Stimulated activated CD4-positive, alpha-beta T cell treated with anti-CD3 and anti-CD28 coated beads, Interleukin-12 subunit alpha, Interleukin-12 subunit beta, amount 100 ng/mL, for 48 hours (primary cell): Measurements from ENCODE around the gene TAGLN.
"Not testable (repeated sequence)": the region's sequence is repeated elsewhere in the genome, so short reads cannot be mapped to it uniquely, and the experiment has no call there.

Experiments
- DNase-seq, 3 donors: peaks; one replicate each; pipeline ENCODE4 v3.0.0-alpha.2; 2020; ENCODE audit warnings: low read depth in 2 of 3, low spot score in 1 of 3

TAGLN gene

DNA sequence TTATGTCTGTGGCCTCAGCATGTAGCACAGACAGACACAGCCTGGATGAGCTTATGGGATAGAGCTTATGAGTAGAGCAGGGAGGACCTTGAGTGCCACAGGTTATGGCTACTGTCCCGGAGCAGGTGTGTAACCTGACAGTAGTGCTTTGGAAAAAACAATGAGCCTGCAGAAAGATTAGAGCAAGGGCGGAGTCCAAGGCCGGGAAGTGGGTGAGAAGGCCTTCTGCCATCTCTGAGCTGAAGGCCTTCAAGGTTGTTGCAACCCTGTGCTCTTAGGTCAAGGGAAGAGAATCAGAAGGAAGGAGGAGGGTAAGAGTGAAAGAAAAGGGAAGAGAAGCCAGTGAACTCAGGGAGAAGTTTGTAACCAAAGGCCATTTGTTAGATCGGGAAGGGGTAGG is 3.9 kb upstream of the TAGLN start:
- no peak for DNase-seq

DNA sequence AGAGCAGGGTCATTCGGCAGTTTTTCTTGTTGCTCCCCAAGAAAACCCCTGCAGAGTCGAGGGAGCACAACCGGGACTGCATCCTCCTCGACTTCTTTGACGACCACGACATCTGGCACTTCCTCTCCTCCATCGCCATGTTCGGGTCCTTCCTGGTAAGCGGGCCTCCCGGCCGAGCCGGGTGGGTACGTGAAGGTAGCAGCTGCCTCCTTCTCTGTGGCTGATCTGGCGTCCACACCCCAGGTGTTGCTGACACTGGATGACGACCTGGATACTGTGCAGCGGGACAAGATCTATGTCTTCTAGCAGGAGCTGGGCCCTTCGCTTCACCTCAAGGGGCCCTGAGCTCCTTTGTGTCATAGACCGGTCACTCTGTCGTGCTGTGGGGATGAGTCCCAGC is 3.4 kb upstream of the TAGLN start:
- DNase-seq = no peak

DNA sequence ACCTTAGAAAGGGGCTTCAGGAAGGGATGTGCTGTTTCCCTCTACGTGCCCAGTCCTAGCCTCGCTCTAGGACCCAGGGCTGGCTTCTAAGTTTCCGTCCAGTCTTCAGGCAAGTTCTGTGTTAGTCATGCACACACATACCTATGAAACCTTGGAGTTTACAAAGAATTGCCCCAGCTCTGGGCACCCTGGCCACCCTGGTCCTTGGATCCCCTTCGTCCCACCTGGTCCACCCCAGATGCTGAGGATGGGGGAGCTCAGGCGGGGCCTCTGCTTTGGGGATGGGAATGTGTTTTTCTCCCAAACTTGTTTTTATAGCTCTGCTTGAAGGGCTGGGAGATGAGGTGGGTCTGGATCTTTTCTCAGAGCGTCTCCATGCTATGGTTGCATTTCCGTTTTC is 2.2 kb upstream of the TAGLN start:
- no peak for DNase-seq

DNA sequence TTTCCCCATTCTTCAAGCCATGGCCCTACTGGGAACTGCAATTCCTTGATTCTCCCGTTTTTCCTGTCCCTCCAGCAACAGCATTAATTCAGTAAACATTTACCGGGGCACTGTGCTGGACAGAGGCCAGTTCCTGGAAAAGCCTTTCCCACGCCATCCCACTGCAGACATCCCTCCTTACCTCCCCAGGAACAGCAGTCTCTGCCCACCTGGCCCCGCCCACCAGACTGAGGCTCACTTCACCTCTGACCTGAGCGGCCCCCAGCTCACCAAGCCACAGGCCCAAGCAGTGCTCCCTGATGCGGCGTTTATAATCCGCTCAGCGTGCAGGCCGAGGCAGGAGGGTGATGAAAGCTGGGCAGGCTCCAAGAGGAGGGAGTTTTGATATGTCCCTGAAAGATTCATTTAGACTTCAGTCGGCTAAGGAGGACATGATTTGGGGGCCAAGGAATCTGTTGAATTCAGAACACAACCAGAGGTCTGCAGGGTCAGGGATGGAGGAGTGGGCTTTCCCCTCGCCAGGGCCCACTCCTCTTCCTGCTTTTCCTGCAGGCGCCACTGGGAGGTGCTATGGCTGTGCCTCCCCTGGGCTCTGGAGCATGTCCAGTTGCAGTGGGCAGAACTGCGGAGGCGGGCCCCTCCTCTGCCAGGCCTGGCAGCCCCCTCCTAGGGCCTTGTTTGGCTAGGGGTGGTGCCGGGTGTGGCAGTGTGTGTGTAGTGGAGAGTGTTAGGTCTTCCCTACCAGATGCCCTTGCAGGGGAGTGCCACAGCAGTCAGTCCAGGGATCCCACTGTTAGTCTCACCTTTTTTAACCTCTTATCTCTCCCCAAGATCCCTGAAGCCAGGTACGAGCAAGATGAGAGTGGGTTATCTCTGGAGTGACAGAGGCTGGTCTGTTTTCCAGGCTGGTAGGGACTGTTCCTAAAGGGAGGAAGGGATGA is 1.4 kb upstream of the TAGLN start:
- no peak for DNase-seq

DNA sequence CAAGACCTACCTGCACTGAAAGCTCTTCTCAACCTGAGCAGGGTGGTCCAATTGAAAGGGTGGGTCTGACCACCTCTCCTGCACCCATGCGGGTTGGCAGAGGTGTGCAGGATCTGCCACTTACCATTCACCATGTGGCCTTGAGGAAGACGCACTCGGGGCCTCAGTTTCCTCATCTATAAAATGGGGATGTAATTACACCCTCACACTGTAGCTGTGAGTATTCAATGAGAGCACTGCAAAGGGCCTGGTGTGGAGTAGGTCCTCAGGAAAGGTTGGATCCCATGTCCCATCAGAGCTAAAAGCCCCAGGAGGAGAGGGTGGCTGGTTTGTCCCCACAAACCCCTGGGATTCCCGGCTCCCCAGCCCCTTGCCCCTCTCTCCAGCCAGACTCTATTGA is 557 bp upstream of the TAGLN start:
- DNase-seq = no peak

DNA sequence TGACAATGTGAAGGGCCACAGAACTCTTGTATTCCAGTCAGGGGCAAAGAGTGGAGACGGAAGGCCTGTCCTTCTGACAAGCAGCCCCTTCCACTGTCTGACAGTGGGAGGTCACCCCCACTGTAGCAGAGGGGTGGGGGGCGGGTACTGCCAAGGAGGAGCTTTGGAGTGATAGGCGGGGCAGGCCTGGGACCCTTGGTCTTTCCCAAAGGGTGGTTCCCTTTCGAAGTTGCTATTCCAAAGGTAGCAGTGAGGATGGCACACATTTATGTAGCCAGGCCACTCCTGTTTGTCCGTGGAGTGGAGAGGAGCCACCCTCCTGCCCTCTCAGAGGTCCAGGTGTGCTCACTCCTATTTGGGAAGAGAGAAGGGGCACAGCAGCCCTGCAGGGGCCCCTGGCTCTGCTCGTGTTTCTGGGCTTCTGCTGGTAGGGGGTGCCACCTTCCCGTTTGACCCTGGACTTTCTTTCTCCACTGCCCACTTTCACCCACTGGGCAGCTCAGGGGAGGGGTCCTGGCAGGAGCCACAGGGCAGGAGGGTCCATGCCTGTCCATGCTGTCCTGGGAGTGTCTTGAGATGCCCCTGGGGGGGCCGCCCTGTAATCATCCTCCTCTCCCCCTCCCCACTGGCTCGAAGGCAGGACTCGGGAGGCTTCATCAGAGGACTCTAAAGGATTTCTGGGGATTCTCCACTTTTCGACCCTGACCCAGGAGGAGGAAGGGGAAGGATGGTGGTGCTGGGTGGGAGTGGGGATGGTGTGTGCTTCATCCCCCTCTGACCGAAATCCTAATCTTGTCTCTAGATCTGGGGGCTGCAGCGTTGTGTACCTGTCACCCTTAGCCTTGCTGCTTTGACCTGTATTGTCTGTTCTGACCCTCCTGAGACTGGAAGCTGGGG is 994 bp downstream of the TAGLN start:
- DNase-seq = no peak

DNA sequence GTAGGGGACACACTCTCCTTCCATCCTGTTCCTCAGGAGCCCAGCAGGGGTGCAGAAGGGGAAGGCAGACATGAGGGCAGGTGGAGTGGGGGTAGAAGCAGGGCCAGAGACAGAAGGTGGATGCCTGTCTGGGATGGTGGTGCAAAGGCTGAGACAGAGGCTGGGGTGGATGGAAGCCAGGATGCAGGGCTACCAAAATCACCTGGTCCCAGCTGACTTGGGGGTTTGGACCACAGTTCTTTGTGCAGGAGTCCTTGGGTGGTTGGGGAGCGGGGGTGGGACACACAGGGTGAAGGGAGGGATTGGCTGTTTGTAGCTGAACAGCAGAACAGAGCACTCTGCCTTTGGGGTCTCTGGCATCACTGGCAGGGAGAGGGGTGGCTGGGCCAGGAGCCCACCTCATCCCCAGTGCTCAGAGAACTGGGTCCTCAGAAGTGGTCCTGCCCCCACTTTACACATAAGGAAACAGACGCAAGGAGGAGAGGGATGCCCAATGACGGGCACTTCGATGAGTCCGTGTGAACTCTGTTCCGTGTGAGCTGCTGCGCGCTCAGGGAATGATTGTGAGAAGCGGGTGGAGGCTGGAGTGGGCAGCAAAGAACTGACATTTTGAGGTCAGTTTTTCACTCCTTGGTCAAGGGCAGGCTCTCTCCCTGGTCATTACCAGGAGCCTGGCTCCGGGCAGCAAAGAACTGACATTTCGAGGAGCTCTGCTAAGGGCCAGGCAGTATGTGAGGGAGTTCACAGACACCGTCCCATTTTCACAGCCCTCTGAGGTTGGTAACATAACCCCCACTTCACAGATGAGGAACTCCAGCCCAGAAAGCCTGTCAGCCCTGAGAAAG is 1.9 kb downstream of the TAGLN start:
- DNase-seq = no peak

DNA sequence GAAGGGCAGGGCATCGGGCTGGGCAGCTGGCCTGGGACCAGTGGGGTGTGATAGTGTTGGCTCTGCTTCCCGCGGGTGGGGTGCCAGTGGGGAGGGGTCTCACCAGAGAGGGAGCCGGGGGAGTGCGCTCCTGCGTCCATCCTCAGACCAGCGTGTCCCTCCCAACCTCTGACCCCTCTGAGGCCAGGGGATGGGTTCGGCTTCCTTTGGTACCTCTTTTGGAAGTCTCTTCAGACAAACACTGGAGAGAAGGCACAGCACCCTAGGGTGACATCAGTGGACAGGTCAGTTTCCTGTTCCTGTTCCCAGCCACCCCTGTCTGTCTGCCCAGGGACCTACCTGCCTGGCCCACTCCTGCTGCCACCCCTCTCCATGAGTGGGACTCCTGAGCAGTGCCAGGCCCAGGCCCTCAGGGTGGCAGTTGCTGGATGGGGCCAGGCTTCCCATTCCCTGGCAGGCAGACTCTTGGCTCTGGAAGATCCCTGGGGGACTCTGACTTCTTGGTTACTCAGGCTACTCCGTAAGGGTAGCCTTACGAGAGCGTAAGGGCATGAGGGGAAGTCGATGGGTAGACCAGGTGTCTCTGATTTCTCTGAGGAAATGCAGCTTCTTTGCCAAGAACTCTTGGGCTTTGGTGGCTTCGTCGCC is 2.6 kb downstream of the TAGLN start:
- no peak for DNase-seq

DNA sequence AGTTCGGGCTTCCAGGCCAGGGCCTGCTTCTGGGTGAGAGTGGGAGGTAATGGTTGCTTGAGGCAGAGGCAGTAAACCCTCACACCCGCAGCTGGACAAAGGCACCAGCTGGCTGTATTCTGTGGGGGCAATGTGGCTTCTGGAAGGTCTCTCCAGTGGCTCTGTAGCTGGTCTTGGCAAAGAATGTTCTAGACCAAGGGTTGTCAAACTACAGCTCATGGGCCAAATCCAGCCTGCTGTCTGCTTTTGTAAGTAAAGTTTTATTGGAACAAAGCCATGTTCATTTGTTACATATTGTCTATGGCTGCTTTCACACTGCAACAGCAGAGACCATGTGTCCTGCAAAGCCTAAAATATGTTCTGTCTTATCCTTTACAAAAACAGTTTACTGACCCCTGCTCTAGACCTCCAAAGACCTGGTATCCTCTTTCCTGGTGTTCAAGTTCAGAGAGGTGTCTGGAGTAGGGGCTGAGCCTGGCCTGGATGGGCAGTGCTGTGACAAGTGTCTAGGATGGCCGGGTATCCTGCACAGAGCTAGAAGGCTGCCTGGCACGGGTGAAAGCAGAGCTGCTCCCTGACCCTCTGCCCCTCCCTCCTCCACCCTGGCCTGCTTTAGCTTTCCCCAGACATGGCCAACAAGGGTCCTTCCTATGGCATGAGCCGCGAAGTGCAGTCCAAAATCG is 3.4 kb downstream of the TAGLN start:
- no peak for DNase-seq

DNA sequence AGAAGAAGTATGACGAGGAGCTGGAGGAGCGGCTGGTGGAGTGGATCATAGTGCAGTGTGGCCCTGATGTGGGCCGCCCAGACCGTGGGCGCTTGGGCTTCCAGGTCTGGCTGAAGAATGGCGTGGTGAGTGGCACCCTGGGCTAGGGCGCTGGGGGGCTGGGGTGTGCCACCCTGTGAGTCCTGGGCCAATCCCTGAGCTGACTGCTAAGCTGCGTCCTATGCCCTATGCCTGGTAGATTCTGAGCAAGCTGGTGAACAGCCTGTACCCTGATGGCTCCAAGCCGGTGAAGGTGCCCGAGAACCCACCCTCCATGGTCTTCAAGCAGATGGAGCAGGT is 3.9 kb downstream of the TAGLN start:
- DNase-seq = no peak

DNA sequence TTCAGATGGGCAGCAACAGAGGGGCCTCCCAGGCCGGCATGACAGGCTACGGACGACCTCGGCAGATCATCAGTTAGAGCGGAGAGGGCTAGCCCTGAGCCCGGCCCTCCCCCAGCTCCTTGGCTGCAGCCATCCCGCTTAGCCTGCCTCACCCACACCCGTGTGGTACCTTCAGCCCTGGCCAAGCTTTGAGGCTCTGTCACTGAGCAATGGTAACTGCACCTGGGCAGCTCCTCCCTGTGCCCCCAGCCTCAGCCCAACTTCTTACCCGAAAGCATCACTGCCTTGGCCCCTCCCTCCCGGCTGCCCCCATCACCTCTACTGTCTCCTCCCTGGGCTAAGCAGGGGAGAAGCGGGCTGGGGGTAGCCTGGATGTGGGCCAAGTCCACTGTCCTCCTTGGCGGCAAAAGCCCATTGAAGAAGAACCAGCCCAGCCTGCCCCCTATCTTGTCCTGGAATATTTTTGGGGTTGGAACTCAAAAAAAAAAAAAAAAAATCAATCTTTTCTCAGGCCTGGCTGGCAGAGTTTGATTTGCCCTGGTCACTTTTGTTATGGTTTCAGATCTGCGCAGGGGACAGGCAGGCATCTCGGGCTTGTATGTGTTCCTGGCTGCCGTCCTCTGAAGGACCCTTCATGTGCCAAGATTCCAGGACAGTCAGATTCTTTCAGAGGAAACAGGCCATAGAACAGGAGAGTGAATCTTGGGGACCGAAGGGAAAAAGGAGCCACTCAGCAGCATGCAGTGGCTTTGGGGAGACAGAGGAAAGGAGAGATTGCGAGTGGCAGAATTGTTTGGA is 5.3 kb downstream of the TAGLN start:
- DNase-seq = no peak

DNA sequence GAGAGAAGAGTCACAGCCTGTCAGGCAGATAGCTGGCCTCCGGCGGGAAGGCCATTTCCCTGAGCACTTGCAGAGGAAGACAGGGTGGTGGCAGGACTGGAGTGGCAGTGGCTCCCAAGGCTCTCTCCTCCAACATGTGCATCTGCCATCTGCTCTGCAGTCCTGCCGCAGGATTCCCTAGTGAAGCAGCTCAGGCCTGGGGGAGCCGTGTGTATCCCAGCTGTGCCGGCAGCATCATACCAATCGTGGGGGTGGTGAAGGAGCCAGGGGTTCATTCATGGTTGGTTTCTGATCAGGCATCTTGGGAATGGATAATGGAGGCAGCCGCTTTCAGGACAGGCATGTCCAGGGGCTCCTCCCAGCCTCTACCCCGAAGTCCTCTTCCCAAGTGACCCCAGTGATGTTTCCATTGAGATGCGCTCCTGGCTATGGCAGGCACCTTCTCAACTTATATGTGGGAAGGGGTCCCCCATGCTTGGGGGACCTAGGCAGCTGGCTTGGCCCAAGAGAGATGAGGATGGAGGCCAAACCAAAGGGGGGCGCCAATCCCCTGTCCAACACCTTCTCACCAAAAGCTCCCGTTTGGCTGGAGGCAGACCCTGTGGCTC is 6.1 kb downstream of the TAGLN start:
- no peak for DNase-seq

DNA sequence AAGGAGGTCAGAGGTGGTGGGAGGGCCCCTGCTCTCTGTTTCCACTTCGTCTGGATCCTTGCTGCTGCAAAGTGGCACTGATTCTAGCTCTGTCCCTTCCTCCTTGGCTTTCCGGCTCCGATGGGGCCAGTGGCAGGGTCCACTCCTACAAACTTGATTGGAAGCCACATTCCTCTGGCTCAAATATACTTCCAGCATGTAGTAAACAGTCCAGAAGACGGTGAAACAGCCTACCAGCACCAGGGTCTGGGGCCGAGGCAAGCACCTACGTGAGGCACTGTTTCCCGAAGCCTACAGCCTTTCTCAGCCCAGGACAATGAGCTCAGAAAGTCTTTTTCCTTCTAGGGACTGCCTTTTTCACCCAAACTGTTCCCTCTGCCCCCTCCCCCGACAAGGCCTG is 6.9 kb downstream of the TAGLN start:
- DNase-seq = not testable (repeated sequence)

DNA sequence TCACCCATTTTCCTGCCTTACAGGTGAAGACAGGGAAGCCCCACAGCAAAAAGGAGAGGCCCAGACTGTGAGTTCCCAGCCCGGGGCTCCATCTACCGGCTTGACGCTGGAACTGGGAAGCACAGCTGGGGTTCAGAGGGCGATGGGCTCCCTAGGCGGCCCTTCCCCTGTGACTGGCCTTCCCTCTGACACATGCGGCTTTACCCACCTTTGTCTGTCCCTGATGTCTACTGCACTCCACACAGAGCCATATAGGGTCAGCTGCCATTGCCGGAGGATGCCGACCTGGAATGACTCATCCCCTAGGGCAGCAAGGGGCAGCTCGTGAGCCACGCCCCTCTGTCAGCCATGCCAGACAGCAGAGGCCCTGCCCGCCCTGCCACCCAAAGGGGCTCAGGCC is 7.7 kb downstream of the TAGLN start:
- not testable (repeated sequence) for DNase-seq

DNA sequence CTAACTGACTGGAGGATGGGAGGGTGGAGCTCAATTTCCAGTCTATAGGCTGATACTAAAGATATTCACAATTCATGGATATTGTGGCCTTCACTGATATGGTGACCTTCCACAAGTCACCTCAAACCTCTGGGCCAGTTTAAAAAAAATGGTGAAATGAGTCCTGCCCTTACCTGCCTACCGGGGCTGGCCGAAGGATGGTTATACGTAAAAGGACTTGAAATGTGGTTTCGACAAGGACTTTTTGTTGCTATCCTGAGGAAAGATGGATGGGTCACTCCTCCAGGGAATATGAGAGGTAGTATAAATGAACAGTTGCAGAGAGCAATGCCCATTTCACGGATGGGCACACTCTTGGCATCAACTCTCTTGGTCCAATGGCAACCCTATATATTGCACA is 8.3 kb downstream of the TAGLN start:
- not testable (repeated sequence) for DNase-seq

DNA sequence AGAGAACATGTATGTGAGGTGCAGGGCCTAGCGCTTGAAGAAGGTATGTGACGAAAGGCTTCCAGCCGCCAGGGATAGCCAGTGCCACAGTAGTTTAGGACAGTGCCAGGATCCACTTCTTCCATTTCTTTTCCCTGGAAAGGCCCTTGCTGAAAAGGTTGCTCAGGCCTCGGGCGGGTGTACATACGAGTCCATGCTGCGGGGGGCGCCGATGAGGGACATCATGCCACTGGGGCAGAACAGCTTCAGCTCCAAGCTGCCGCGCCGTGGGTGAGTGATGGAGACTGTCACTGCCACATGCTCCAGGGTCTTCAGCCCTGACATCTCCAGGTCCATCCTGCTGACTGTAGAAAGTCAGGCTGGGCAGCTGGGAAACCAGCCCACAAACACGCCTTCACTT is 9.5 kb downstream of the TAGLN start:
- not testable (repeated sequence) for DNase-seq

DNA sequence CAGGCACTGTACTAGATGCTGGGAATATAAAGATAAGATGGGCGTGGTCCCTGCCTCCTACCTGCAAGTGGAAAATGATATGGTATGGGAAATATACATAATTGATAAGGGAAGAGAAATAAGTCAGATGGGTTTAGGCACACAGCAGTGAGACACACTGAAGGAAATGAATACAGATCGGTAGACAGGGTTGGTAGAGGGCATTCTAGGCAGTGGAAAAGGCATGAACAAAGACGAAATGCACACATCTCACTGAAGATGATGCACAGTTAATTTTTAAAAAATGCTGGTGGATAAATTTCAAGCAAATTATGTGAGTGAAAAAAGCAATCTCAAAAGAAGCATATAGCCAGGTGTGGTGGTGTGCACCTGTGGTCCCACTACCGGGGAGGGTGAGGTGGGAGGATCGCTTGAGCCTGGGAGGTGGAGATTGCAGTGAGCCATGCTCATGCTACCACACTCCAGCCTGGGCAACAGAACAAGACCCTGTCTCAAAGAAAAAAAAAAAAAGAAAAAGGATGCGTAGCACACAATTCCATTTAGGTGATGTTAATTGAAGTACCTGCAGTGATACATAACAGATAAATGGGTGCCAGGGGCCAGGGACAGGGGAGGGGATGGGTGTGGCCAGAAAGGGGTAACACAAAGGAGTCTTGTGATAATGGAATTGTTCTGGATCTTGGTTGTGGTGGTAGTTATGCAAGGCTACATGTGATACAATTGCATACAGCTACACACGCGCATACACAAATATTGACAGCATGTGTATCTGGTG is 10.4 kb downstream of the TAGLN start:
- DNase-seq = not testable (repeated sequence)

DNA sequence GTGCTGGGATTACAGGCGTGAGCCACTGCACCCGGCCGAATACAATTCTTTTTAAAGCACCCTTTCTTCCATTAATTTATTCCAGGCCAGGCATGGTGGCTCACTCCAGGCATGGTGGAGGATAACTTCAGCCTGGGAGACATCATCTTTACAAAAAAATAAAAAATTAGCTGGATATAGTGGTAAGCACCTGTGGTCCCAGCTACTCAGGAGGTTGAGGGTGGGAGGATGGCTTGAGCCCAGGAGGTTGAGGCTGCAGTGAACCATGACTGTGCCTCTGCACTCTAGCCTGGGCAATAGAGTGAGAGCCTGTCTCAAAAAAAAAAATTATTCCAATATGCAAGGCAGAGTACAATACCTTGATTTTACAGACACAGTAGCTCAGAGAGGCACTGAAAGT is 11.4 kb downstream of the TAGLN start:
- no peak for DNase-seq
